ENCODE results near the gene MGRN1.

Gene MGRN1

DNA sequence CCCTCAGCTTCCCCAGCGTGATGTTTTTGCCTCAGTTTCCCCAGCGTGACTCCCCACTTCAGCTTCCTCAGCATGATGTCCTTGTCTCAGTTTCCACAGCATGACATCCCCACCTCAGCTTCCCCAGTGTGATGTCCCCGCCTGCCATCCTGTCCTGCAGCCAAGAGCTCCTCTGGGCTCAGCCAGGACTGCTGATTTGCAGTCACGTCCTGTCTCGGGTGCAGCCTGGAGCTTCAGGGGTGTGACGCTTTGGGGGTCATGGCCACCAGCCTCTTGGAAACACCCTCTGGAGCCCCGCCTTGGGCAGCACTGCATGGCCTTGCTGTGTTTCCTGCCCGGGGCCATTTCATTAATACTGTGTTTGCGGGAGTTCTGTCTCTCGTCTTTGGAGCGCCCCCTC is 52.2 kb downstream of the MGRN1 start:
- Histone ChIP-seq H3K36me3 (peaks cover 21% of the 10 kb centered on the region), H3K27me3 (no peaks in the 10 kb centered on the region), H3K4me1 (peaks cover 18% of the 10 kb centered on the region), H3K9me3 (no peaks in the 10 kb centered on the region), H3K4me3 (ENCODE audit: low read depth, low read length) (no peak overlapping the region)
- DNase-seq: peak; percentile 24
- TF ChIP-seq, protein P1, sequence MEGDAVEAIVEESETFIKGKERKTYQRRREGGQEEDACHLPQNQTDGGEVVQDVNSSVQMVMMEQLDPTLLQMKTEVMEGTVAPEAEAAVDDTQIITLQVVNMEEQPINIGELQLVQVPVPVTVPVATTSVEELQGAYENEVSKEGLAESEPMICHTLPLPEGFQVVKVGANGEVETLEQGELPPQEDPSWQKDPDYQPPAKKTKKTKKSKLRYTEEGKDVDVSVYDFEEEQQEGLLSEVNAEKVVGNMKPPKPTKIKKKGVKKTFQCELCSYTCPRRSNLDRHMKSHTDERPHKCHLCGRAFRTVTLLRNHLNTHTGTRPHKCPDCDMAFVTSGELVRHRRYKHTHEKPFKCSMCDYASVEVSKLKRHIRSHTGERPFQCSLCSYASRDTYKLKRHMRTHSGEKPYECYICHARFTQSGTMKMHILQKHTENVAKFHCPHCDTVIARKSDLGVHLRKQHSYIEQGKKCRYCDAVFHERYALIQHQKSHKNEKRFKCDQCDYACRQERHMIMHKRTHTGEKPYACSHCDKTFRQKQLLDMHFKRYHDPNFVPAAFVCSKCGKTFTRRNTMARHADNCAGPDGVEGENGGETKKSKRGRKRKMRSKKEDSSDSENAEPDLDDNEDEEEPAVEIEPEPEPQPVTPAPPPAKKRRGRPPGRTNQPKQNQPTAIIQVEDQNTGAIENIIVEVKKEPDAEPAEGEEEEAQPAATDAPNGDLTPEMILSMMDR (IDR thresholded peaks at IDR 0.05; ENCODE audit: low read depth, low read length): no peak

DNA sequence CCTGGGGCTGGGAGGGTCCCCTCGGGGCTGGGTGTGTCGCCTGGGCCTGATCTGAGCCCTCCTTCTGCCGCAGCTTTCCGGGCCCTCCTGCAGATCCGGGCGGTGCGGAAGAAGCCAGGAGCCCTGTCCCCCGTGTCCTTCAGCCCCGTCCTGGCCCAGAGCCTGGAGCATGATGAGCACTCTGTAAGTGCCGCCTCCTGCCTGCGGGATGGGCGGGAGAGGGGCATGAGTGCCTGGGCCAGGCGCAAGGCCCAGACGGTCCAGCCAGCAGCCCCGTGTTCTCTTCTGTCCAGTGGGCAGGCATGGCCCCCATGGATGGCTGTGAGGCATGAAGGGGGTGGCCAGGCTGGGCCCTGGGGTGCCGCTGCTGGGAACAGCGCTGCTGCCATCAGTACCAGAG is 52.8 kb downstream of the MGRN1 start:
- TF ChIP-seq, protein P1 (IDR thresholded peaks at IDR 0.05; ENCODE audit: low read depth, low read length): no peak
- DNase-seq: no peak
- Histone ChIP-seq H3K27me3 (no peaks in the 10 kb centered on the region), H3K9me3 (no peaks in the 10 kb centered on the region), H3K36me3 (peaks cover 23% of the 10 kb centered on the region), H3K4me1 (peaks cover 18% of the 10 kb centered on the region), H3K4me3 (ENCODE audit: low read depth, low read length) (no peak overlapping the region)

DNA sequence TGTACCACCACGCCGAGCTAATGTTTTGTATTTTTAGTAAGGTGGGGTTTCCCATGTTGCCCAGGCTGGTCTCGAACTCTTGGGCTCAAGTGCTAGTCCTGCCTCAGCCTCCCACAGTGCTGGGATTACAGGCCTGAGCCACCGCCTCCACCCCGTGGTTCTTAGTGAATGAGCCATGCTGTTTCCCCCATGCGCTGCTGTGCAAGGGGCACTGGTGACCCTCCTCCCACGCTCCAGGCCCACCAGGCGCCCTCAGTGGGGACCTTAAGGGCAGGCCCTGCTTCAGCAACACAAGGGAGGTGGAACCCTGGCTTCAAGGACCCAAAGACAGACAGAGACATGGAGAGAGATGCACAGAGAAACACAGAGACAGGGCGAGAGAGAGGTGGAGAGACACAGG is 53.4 kb downstream of the MGRN1 start:
- no peak for DNase-seq
- H3K4me3 ChIP-seq (ENCODE audit: low read depth, low read length): no peak overlapping the region
- H3K27me3 ChIP-seq: no peaks in the 10 kb centered on the region
- H3K4me1 ChIP-seq: peaks cover 18% of the 10 kb centered on the region
- H3K36me3 ChIP-seq: peaks cover 24% of the 10 kb centered on the region
- H3K9me3 ChIP-seq: no peaks in the 10 kb centered on the region
- TF ChIP-seq, protein P1 (IDR thresholded peaks at IDR 0.05; ENCODE audit: low read depth, low read length): no peak

DNA sequence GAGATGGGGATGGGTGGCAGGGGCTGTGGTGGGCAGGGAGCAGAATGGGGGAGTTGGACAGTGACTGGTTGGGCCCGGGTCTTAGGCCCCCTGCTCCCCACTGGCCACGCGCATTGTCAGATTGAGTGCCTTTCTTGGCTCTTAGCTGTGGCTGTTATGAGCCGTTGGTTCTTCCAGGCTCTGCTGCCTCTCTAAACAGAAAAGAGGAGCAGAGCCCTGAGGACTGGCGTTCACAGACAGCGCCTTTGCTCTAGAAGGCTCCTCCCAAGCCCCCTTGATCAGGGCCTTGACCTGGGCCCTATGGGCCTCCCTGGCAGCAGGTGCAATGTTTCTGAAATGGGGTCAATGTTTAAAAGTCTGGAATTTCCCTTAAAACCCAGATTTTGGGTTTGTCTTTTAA is 54.0 kb downstream of the MGRN1 start:
- no peaks in the 10 kb centered on the region for H3K9me3 ChIP-seq
- TF ChIP-seq, protein P1 (IDR thresholded peaks at IDR 0.05; ENCODE audit: low read depth, low read length): no peak
- peaks cover 20% of the 10 kb centered on the region for H3K36me3 ChIP-seq
- H3K4me3 ChIP-seq (ENCODE audit: low read depth, low read length): no peak overlapping the region
- peaks cover 18% of the 10 kb centered on the region for H3K4me1 ChIP-seq
- no peak for DNase-seq
- no peaks in the 10 kb centered on the region for H3K27me3 ChIP-seq

DNA sequence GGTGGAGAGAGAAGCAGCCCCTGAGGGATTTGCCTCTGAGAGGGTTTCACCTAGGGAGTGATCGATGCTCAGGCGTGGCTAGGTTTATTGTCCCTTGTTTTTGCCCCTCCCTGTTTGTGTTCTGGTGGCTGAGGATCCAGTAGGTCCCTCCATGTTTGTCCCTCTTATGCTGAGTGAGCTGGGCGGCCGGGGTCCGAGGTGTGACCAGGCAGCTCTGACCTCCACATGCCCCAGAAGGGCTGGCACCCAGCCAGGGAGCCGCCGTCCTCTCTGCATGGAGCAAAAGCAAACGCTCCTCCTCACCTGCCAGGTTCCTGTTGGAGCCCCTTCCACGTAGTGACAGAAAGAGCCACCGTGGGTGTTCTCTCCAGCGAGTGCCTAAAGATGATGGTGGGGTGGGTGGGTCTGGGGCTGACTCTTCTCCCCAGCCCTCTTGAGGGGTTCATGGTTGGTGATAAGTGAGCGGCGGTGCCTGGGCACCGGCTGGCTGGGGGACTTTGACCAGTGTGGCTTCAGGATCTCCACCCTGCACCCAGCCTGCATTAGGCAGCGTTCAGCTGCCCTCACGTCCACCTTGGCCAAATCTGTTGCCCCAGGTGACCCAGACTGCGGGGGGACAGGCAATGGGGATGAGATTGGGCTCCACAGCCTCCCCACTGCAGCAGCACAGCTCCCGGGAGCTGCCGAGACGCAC is 54.7 kb downstream of the MGRN1 start:
- Histone ChIP-seq H3K9me3 (no peaks in the 10 kb centered on the region), H3K36me3 (peaks cover 19% of the 10 kb centered on the region), H3K4me3 (ENCODE audit: low read depth, low read length) (peak overlapping the region; percentile 49), H3K4me1 (peaks cover 18% of the 10 kb centered on the region), H3K27me3 (no peaks in the 10 kb centered on the region)
- TF ChIP-seq, protein P1 (IDR thresholded peaks at IDR 0.05; ENCODE audit: low read depth, low read length): no peak
- peak; percentile 64 for DNase-seq

DNA sequence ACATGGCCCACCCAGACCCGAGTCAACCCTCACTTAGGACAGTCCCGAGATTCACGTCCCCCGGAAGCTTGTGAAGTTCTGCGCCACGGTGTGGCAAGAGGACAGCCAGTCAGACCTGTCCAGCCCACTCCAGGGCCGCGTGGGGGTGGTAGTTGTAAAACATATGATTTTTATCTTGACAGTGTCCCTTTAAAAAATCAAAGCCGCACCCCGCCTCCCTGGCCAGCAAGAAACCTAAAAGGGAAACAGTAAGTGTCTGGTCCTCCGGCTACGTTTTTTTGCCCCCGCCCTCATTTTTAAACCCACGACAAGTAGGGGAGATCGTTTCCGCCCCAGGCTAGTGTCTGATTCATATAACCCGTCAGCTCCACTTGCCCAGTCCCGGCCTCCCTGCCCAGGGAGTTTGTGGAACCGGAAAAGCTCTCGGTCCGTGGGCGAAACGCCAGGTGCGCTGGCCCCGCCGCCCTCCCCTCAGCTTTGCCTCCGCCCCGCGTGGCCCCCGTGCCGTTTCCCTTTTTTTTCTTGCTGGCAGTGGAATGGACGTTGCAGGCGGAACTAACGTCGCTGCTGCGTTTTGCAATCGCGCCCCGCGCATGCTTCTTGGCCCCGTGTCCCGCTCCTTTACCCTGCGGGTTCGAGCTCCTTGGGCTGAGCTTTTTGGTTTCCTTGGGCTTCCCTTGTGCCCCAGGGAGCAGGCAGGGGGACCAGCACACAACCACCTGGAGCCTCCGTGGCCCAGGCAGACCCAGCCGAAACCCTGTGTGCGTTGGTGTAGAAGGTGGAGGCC is 55.4 kb downstream of the MGRN1 start:
- TF ChIP-seq, protein P1 (IDR thresholded peaks at IDR 0.05; ENCODE audit: low read depth, low read length): no peak
- Histone ChIP-seq H3K27me3 (no peaks in the 10 kb centered on the region), H3K4me1 (peaks cover 18% of the 10 kb centered on the region), H3K36me3 (peaks cover 23% of the 10 kb centered on the region), H3K9me3 (no peaks in the 10 kb centered on the region), H3K4me3 (ENCODE audit: low read depth, low read length) (peak overlapping the region; percentile 49)
- DNase-seq: peak; percentile 63

Measured in BE2C (cell line).